K562 (cell line): ENCODE results near the gene CARMIL3. TPM values are rescaled to one million over a fixed set of nuclear protein-coding genes. Genes with fewer than 3 reads are reported as not detected.
A peak's percentile ranks its signal among the peaks of the same experiment; 100 is the strongest.

ENCODE experiments used
- ATF2 ChIP-seq: sonication (generic); formaldehyde crosslinking; IDR thresholded peaks from 2 replicates; pipeline ENCODE4 v1.8.1; 2022; ENCODE audit warnings: missing genetic modification reagents
- BCLAF1 ChIP-seq, 2 experiments: fragments of 450-650 bp in 1 of 2; IDR thresholded peaks; 2 replicates each; pipeline ENCODE4 v1.6.1; 2011 to 2017; ENCODE audit warnings: low read depth in 2 of 2, antibody characterized with exemption in 1 of 2, borderline replicate concordance in 1 of 2, low read length in 1 of 2, mild to moderate bottlenecking in 1 of 2, mixed read lengths in 1 of 2; ENCODE audit not compliant: control insufficient read depth in 1 of 2
- CBX1 ChIP-seq: sonication (generic); IDR thresholded peaks from 2 replicates; pipeline ENCODE4 v1.6.1; 2016; ENCODE audit warnings: antibody characterized with exemption, low read depth, mild to moderate bottlenecking
- CHCHD3 ChIP-seq: fragments of 250-450 bp; sonication (Bioruptor Pico); IDR thresholded peaks from 2 replicates; pipeline ENCODE4 v2.1.2; 2022; ENCODE audit warnings: mild to moderate bottlenecking
- CREB5 ChIP-seq: fragments of 250-450 bp; sonication (Bioruptor Pico); IDR thresholded peaks from 2 replicates; pipeline ENCODE4 v1.5.0; 2020; ENCODE audit warnings: mild to moderate bottlenecking
- ETS1 ChIP-seq: conservative IDR thresholded peaks from 2 replicates; pipeline ENCODE4 v1.6.1; 2011; ENCODE audit warnings: low read depth, mild to moderate bottlenecking, low read length; ENCODE audit not compliant: control insufficient read depth
- HIVEP1 ChIP-seq: fragments of 250-450 bp; sonication (Bioruptor Pico); IDR thresholded peaks from 2 replicates; pipeline ENCODE4 v1.4.0; 2020; ENCODE audit warnings: mild to moderate bottlenecking
- HOMEZ ChIP-seq: fragments of 250-450 bp; sonication (Bioruptor Pico); IDR thresholded peaks from 2 replicates; pipeline ENCODE4 v1.4.0; 2020; ENCODE audit warnings: mild to moderate bottlenecking, moderate library complexity
- IRF9 ChIP-seq: fragments of 450-650 bp; IDR thresholded peaks from 2 replicates; pipeline ENCODE4 v1.6.1; 2016; ENCODE audit warnings: missing biosample characterization, missing genetic modification characterization
- MXI1 ChIP-seq: IDR thresholded peaks from 2 replicates; pipeline ENCODE4 v1.6.1; 2011; ENCODE audit warnings: low read depth, mild to moderate bottlenecking, improper control_type of control experiment, low read length
- NFIC ChIP-seq: fragments of 450-650 bp; IDR thresholded peaks from 2 replicates; pipeline ENCODE4 v1.6.1; 2017; ENCODE audit warnings: mild to moderate bottlenecking, inconsistent platforms
- POLR2H ChIP-seq: IDR thresholded peaks from 2 replicates; pipeline ENCODE4 v1.6.1; 2016; ENCODE audit warnings: missing genetic modification characterization, low read depth, mild to moderate bottlenecking, control low read depth, missing compliant biosample characterization, moderate library complexity
- RNF2 ChIP-seq: sonication (generic); IDR thresholded peaks from 2 replicates; pipeline ENCODE4 v1.6.1; 2016
- SMAD4 ChIP-seq: fragments of 250-450 bp; sonication (Bioruptor Pico); conservative IDR thresholded peaks from 2 replicates; pipeline ENCODE4 v1.8.0; 2021; ENCODE audit warnings: inconsistent platforms, mild to moderate bottlenecking, moderate library complexity
- SPI1 ChIP-seq: IDR thresholded peaks from 2 replicates; pipeline ENCODE4 v1.6.1; 2011; ENCODE audit warnings: low read depth, low read length, control low read depth, borderline replicate concordance
- U2AF2 ChIP-seq: fragments of 200-400 bp; formaldehyde crosslinking; optimal IDR thresholded peaks from 2 replicates; pipeline ENCODE3; 2017; ENCODE audit warnings: low read depth, mild to moderate bottlenecking, low read length
- ZKSCAN1 ChIP-seq: fragments of 150-350 bp; IDR thresholded peaks from 2 replicates; pipeline ENCODE4 v1.6.1; 2016; ENCODE audit warnings: low read depth, low read length
- polyA plus RNA-seq, 8 experiments: library from polyadenylated mRNA; depleted of rRNA in 4 of 8; stranded (reverse) in 5 of 8; unstranded in 3 of 8; fragments of >200 nt; fragmentation: Nextera tagmentation in 2 of 8; fragmentation: Illumina TruSeq in 1 of 8; extraction: Ambion mirVana in 2 of 8; extraction: Trizol in 1 of 8; gene quantifications; 2 replicates each; pipeline versions ENCODE4 v1.2.1 to v1.2.3, GENCODE V29; 2011 to 2014; ENCODE audit warnings: inconsistent platforms in 1 of 8, missing spikeins in 1 of 8
- total RNA-seq, 7 experiments: library from RNA; depleted of rRNA in 6 of 7; stranded (reverse); fragments of >200 nt in 6 of 7; fragmentation: Illumina TruSeq in 2 of 7; extraction: Trizol in 2 of 7; gene quantifications; 2 replicates each; pipeline versions ENCODE4 v1.2.1 to v1.2.3, GENCODE V29; 2011 to 2021; ENCODE audit warnings: low replicate concordance in 1 of 7

CARMIL3 gene
- total and polyA plus RNA-seq, 9 of the 15 experiments (the other 6 are each of a cell fraction or from before 2014, with no cell fraction given) = 0.01 to 0.11 (median 0.05) TPM; not detected in 5

- TF ChIP-seq ETS1 (no peak), SMAD4 (no peak; the same call in 1 of the 2 replicates), ZKSCAN1 (no peak), HOMEZ (CRISPR knock-in tag) (no peak), NFIC (peak; percentile 22; the same call in 1 of the 2 replicates), POLR2H (tag) (0 out of 2 replicates have a peak, but pooled peaks have one; percentile 13), CREB5 (CRISPR knock-in tag) (no peak), CHCHD3 (CRISPR knock-in tag) (no peak), IRF9 (tag) (no peak), U2AF2 (no peak), ATF2 (CRISPR knock-in tag) (no peak), CBX1 (no peak), RNF2 (no peak), SPI1 (no peak), MXI1 (0 out of 2 replicates have a peak, but pooled peaks have one; percentile 19), HIVEP1 (CRISPR knock-in tag) (no peak), BCLAF1 (IDR thresholded peaks at IDR 0.05; ENCODE audit: borderline replicate concordance in 1 of 2, control insufficient read depth in 1 of 2, low read depth in 2 of 2, low read length in 1 of 2) (no peak)
Measured at GRCh38 chr14:24095271-24096068, 43.7 kb downstream of the CARMIL3 start (continued).
